ENCODE measurements around the gene CARS1. TPM values are rescaled to one million over a fixed set of nuclear protein-coding genes. Genes with fewer than 3 reads are reported as not detected.

CARS1 gene
- total RNA-seq, 2 donors from 2014 or later, result 86.2 to 87.2 TPM

DNA sequence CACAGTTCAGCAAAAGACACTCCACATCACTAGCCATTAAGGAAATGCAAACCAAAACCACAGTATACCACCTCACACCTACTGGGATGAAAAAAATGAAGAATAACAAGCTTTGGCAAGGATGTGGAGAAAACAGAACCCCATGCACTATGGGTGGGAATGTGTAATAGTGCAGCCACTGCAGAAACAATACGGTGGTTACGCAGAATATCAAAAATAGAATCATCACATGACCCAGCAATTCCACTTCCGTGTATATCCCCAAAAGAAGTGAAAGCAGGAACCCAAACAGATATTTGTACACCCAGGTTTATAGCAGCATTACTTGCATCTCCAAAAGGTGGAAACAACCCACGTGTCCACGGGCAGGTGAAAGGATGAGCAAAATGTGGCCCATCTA, 20.8 kb downstream of the CARS1 start:
- no peak for ATAC-seq
- peaks cover 6 to 25% of the 10 kb centered on the region in 2 donors for H3K36me3 Mint-ChIP-seq
- peak overlapping the region in 1 of 2 donors; percentile 90 for H3K27ac Mint-ChIP-seq
- no peak for DNase-seq (ENCODE audit: low spot score in 2 of 2)
- no peaks in the 10 kb centered on the region for H3K9me3 Mint-ChIP-seq

DNA sequence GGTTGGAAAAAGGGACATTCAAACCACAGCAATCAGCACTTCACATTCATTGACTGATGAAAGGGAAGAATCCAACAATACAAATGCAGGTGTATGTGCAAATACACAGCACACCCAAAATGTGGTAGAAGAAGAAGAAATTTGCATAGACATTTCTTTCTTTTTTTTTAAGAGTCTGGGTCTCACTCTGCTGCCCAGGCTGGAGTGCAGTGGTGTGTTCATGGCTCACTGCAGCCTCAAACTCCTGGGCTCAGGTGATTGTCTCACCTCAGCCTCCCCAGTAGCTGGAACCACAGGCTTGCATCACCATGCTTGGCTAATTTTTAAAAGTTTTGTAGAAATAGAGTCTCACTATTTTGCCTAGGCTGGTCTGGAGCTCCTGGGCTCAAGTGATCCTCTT, 21.9 kb downstream of the CARS1 start:
- DNase-seq (ENCODE audit: low spot score in 2 of 2) (no peak), ATAC-seq (no peak)
- H3K36me3 Mint-ChIP-seq, result peaks cover 10 to 35% of the 10 kb centered on the region in 2 donors
- no peak overlapping the region for H3K27ac Mint-ChIP-seq
- H3K9me3 Mint-ChIP-seq, result no peaks in the 10 kb centered on the region

DNA sequence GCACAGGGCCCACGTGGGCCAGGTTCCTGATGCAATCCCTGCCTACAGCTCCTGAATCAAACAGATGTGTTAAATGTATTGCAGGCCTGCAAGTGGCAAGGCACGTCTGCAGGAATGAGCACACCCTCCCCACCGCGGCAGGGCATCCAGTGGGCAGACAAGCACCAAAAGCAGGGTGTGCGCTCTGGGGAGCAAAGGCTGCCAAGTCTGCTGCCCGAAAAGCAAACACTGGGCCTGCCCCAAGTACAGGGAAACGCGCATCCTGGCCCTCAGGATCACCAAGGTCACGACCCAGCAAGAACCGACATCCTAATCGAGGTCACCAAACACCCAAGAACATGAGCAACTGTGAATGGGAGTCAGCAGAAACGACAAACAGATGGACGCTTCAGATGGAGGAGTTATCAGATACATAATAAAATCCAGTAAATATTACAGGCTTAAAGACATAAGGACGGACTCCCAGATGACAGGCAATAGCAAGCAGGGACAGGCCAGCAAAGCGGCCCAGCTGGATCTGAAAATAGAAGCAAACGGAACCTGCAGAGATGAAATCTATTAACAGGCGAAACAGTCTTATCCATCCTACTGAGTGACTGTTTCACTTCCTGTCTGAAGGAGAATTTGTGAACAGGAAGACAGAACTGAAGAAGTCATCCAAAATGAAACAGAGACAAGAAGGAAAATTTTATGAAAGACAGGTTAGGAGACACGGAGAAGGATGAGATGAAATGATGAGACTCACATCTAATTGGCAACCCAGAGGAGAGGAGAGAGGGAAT, 26.7 kb downstream of the CARS1 start:
- no peak for ATAC-seq
- DNase-seq (ENCODE audit: low spot score in 2 of 2), result no peak
- Mint-ChIP-seq H3K9me3 (no peaks in the 10 kb centered on the region), H3K36me3 (peaks cover 30 to 38% of the 10 kb centered on the region in 2 donors), H3K27ac (peak overlapping the region in 1 of 2 donors; percentile 73)

DNA sequence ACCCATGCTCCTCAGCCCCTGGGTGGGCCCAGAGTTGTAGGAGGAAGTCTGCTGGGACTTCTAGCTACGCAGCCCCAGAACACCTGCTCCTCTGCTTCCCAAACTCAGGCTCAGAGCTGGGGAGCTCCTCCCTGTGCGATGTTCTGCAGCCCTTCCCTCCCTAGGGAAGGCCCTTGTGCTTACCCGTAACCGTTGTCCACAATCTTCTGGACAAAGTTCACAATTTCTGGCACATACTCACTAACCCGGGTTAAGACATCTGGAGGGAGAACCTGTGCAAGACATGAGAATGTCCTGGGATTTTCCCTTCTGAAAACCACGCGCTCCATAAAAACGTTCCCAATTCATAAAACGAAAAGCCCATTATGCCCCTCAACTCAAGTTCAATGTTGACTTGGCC, 28.4 kb downstream of the CARS1 start:
- ATAC-seq, result no peak
- Mint-ChIP-seq H3K27ac (peak overlapping the region in 1 of 2 donors; percentile 78), H3K9me3 (no peaks in the 10 kb centered on the region), H3K36me3 (peaks cover 30 to 40% of the 10 kb centered on the region in 2 donors)
- no peak for DNase-seq (ENCODE audit: low spot score in 2 of 2)

DNA sequence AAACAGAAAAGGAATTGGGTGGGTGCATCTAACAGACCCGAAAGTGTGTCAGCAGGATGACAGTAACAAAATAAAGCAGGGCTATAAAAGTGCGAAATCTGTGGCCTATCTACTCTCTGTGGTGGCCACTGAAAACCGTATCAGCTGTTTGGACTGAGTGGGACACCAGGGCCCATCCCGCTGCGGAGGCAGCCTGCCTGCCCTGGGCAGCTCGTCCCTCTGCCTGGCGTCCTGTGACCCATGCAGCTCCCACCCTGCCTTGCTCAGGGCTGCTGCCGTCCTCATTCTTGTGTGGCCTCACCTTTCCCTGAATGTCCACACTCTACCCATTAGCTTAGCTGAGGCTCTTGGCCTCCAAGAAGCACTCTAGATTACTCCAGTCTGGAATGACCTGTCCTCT, 30.4 kb downstream of the CARS1 start:
- ATAC-seq (no peak), DNase-seq (ENCODE audit: low spot score in 2 of 2) (no peak)
- H3K27ac Mint-ChIP-seq, result peak overlapping the region in 1 of 2 donors; percentile 32
- peaks cover 30 to 51% of the 10 kb centered on the region in 2 donors for H3K36me3 Mint-ChIP-seq
- no peaks in the 10 kb centered on the region for H3K9me3 Mint-ChIP-seq

DNA sequence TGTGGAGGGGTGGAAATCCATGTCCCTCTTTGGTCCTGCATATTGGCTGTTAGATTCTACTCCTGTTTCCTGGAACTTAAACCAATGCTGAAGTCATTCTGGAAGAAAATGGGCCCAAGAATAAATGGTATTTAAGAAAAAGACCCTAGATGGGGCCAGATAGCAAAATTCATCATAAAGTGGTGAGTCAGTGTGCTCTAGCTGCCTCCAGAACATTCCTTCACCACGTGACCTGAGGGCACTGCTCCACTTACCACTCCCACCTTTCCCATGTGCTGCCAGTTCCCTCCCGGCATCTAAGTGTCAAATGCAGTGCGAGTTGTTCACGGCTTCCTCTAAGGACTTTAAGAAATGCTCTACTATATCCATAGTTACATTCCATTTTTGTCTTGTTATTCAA, 34.2 kb downstream of the CARS1 start:
- Mint-ChIP-seq H3K36me3 (peaks cover 8 to 31% of the 10 kb centered on the region in 2 donors), H3K27ac (peak overlapping the region; percentile 25 to 70), H3K9me3 (no peaks in the 10 kb centered on the region)
- no peak for ATAC-seq
- DNase-seq (ENCODE audit: low spot score in 2 of 2), result no peak

DNA sequence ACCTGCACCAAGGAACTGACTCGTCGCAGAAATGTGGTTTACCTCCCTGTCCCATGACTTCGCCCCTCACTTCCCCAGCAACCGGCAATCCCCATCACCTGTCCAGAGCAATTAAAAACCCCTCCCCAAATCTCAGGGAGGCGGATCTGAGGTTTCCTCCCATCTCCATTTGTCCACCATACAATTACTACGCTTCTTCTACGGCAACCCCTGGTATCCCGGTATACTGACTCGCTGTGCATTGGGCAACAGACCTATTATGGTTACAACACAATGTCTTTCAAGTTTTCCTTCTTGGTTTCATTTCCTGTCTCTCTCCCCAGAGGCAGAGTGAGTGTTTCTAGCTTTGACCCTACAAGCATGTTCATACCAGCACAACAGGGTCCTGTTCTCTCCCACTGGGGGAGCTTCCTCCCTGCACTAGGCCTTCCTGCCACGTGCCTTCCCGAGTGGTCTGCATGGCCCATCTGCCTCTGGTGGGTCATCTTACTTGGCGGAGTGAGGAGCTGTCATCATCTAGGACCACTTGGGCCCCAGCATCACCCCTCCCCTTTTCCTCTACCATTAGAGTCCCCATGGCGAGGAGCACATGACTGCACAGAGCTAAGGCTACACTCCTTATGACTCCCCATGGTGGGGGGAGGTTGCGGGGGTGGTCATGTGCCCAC, 34.8 kb downstream of the CARS1 start:
- H3K36me3 Mint-ChIP-seq, result peaks cover 6 to 29% of the 10 kb centered on the region in 2 donors

DNA sequence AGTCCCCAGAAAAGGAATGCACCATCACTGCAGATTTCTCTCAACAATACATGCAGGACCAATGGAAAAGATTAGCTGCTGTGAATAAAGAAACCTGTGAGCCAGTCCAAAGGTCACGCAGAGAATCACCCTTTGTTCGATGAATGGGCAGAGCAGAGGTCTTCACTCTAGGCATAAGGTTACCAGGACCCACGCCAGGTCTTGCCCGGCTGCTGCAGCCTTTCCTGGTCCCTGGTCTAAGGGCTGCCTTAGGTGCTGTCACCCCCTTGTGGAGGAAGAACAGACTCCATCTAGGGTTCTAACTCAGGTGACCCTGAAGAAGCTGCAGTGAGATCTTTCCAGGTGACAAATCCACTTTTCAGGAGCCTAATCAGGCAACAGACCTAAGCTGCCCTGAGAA, 36.1 kb downstream of the CARS1 start:
- DNase-seq (ENCODE audit: low spot score in 2 of 2), result peak in 1 of 2 donors; percentile 28
- no peaks in the 10 kb centered on the region for H3K9me3 Mint-ChIP-seq
- peak; percentile 45 to 67 for ATAC-seq
- peaks cover 6 to 29% of the 10 kb centered on the region in 2 donors for H3K36me3 Mint-ChIP-seq
- H3K27ac Mint-ChIP-seq, result no peak overlapping the region

More for the DNA sequence above, 34.8 kb downstream of the CARS1 start:
- Mint-ChIP-seq H3K9me3 (no peaks in the 10 kb centered on the region), H3K27ac (peak overlapping the region; percentile 53 to 70)
- peak in 1 of 2 donors; percentile 15 for DNase-seq (ENCODE audit: low spot score in 2 of 2)
- peak; percentile 81 to 84 for ATAC-seq

DNA sequence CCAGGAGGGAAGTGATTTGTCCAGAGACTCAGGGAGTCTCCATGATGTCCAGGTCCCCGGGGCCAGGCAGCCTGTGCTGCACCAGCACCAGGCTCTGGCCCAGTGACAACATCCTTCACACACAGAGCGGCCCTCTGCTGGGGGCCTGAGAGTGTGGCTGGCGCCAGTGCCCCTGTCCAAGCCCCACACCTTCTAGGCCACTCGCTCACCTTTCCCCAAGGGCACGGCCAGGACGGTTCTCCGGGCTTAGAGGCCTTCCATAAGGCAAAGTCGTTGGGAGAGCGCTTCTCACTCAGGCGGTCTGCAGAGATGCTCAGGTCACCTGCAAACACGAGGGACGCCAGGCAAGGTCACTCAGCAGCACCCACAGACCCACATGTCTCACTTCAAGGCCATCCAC, 37.2 kb downstream of the CARS1 start:
- Mint-ChIP-seq H3K36me3 (peaks cover 6 to 37% of the 10 kb centered on the region in 2 donors), H3K27ac (peak overlapping the region; percentile 29 to 42), H3K9me3 (no peaks in the 10 kb centered on the region)
- DNase-seq (ENCODE audit: low spot score in 2 of 2), result no peak
- ATAC-seq, result no peak

DNA sequence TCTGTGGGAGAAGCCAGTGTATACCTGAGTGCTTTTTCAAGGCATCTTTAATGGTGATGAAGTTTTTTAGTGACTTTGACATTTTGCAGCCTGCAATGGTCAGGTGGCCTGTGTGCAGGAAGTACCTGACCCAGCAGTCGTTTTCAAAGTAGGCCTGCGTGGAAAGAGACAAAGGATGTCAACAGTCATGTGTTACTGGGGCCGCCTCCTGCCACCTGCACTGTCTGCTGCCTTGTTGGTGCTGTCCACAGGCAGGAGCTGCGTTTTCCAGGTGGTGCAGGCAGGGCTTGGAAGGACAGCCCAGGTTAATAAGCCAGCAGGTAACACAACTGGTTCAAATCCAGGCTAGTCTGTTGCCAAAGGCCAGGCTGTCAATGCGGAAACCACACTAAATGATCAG, 38.6 kb downstream of the CARS1 start:
- Mint-ChIP-seq H3K9me3 (no peaks in the 10 kb centered on the region), H3K27ac (no peak overlapping the region), H3K36me3 (peaks cover 6 to 35% of the 10 kb centered on the region in 2 donors)
- no peak for DNase-seq (ENCODE audit: low spot score in 2 of 2)
- no peak for ATAC-seq

DNA sequence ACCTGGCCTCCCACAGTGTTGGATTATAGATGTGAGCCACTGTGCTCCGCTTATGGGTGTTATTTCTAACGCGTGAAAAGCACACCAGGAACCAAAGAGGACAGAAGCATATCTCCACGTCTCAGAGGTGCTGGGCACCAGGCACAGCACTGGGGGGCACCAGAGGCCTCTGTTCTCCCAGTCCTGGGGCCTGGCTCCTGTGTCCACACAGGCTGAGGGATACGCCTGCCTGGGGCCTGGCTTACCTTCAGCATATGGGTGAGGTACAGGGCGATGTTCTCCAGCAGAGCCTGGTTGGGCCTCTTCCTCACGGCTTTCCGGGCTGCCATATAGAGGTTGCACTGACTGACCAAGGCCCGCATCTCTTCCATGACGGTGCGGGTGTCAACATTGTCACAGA, 40.4 kb downstream of the CARS1 start:
- DNase-seq (ENCODE audit: low spot score in 2 of 2), result no peak
- H3K36me3 Mint-ChIP-seq, result peaks cover 6 to 19% of the 10 kb centered on the region in 2 donors
- H3K27ac Mint-ChIP-seq, result peak overlapping the region in 1 of 2 donors; percentile 67
- no peaks in the 10 kb centered on the region for H3K9me3 Mint-ChIP-seq
- ATAC-seq, result no peak

DNA sequence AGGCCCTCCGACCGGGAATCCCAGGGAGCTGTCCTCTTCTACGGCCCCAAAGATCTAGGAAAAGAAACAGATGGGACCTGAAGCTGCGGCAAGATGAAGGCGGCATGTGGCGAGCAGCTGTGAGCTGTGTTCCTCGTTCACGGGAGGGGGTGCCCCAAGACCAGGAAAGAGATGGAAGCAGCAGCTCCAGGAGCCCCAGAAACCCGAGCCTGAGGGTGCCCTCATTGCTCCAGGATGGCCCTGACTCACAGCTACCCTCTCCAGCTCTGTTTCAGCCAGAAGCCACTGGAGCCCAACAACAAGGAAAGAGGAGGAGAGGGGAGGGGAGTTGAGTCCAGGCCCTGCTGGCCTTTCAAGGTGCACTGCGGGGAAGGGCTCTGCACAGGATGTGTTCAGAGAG, 41.4 kb downstream of the CARS1 start:
- Mint-ChIP-seq H3K36me3 (peaks cover 10 to 18% of the 10 kb centered on the region in 2 donors), H3K9me3 (no peaks in the 10 kb centered on the region), H3K27ac (peak overlapping the region in 1 of 2 donors; percentile 82)
- DNase-seq (ENCODE audit: low spot score in 2 of 2) (no peak), ATAC-seq (no peak)

DNA sequence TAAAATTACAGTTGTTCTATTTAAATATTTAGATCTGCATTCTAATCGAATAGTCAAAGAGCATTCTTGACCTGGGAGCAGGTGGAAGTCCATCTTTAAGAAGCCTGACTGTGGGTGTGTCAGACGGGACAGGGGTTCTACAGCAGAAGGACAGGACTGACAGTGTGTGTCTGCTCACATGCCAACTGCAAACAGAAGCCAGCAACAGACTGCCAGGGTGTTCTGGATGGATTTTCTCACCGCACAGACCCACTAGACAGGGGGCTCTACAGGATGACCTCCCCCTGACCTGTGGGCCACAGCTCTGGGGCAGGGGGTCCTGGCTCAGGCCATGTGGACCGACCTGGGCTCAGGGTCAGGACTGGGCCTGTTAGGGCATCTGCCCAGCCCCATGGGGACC, 42.3 kb downstream of the CARS1 start:
- DNase-seq (ENCODE audit: low spot score in 2 of 2), result no peak
- Mint-ChIP-seq H3K36me3 (peaks cover 7 to 13% of the 10 kb centered on the region in 2 donors), H3K27ac (peak overlapping the region; percentile 65 to 82), H3K9me3 (no peaks in the 10 kb centered on the region)
- peak in 1 of 2 donors; percentile 24 for ATAC-seq

DNA sequence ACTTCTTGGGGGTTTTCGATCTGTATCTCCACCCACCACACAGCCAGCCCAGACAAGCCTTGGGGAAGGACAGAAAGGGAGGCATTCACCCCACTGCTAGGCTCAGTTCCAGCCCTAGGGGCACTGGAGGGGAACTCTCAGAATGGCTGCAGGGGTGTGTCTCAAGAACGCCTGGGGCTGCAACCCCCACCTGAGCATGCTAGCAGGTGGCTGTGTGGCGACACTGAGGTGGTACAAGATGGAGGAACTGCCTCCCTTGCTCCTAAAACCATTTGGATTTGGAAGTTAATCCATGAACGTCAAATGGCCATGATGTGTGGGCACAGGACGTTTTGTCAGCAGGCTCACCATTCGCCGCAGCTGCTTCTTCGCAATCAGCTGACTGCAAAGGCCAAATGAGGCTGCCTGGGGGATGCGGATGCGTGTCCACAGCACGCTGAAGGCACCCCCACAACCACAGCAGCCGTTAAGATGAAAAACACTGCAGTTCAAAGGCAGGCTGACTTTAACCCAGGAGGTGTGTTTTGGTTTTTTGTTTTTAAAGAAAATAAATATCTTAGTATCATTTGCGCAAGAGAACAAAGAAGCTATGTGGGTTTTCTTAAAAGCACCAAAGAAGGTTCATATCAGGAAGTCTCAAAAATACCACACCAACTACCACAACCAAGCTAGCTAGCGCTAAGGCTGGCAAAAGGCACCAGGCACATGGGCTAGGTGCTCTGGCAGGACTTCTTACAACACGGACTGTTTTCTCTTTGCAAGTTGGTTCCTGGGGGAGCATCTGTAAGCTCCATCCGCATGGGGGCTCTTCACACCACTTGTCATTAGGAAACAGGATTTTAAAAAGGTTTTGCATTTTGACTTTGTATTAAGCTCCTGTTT, 42.9 kb downstream of the CARS1 start:
- ATAC-seq (peak; percentile 83 to 84), DNase-seq (ENCODE audit: low spot score in 2 of 2) (peak; percentile 53 to 70)
- H3K27ac Mint-ChIP-seq, result peak overlapping the region; percentile 82 to 90
- H3K36me3 Mint-ChIP-seq, result peaks cover 5 to 10% of the 10 kb centered on the region in 2 donors
- no peaks in the 10 kb centered on the region for H3K9me3 Mint-ChIP-seq

DNA sequence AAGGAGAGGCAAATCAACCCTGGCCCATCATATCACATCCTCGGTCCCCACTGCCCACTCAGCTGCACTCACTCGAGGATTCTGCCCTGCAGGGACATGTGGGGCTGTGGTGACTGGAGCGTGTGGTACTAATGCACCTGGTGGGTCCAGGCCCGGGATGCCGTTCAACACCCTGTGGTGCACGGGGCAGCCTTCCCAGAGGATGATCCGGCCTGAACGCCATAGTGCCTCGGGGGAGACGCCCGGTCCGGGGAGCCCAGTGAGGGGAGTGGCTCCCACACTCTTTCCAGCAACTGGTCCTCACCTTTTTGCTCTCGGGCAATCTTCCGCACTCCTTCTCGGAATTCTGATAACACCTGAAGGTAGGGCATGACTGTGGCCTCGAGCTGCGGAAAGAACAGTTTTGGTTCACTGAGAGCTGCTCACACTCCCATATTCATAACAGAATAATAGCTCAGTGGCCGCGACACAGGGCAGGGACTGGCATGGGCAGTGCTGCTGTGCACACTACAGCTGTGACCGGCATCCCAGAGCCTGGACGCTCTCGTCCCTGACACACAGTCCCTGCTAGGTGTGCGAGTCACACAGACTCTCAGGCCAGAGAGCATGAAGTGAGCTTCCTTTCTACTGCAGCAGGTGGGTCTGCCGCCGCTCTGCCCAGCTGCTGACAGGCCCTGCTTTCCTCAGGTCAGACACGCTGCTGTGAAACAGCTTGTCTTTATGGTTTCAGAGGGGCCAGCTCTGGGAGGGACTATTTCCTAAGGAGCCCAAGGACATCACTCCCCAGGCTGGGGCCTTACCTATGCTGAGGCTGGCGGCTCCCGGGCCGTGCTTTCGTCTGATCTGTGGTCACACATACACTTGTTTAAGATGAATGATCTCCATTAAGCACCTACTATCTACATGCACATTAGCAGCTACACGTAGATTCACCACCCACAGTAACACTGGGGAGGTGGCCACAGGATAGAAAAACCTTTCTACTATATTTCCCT, 45.0 kb downstream of the CARS1 start:
- DNase-seq (ENCODE audit: low spot score in 2 of 2), result no peak
- Mint-ChIP-seq H3K27ac (peak overlapping the region; percentile 29 to 56), H3K9me3 (no peaks in the 10 kb centered on the region), H3K36me3 (peaks cover 10 to 12% of the 10 kb centered on the region in 2 donors)
- no peak for ATAC-seq

Data from activated naive CD4-positive, alpha-beta T cell treated with anti-CD3 and anti-CD28 coated beads, Interleukin-2, amount 50 U/mL, for 72 hours (primary cell).